ENCODE measurements around the gene NMRK2.
"Not testable (repeated sequence)": the region's sequence is repeated elsewhere in the genome, so short reads cannot be mapped to it uniquely, and the experiment has no call there.

Gene NMRK2

DNA sequence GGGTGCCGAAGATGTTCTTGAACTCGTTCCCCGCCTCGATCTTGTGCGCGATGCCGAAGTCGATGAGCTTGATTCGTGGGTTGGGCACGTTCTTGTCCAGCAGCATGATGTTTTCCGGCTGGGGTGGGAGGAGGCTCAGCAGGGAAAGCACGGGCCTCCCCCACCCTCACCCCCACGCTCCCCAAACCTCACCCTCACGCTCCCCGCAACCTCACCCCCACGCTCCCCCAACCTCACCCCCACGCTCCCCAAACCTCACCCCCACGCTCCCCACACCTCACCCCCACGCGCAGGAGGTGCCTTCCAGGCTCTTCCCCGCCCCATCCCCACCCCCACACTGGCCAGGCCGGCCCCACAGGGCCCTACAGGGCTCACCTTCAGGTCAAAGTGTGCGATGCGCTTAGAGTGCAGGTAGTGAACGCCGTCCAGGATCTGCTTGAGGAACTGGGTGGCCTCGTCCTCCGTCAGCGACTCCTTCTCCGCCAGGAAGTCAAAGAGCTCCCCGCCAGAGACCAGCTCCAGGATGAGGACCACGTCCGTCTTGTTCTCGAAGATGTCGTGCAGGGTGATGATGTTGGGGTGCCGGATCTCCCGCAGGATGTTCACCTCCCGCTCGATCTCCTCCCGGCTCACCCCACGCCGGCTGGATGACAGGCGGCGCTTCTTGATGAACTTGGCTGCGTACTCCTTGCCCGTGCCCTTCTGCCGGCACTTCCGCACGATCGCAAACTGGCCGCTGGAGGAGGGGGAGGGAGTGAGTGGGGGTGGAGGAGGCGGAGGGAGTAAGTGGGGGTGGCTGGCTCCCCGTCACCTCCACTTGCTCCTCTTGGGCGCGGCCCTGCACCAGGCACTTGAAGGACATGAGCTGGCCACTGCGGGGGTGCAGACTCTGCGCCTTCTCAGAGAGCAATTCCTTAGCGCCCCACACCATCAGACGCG is 31.7 kb downstream of the NMRK2 start:
- no peak for DNase-seq

DNA sequence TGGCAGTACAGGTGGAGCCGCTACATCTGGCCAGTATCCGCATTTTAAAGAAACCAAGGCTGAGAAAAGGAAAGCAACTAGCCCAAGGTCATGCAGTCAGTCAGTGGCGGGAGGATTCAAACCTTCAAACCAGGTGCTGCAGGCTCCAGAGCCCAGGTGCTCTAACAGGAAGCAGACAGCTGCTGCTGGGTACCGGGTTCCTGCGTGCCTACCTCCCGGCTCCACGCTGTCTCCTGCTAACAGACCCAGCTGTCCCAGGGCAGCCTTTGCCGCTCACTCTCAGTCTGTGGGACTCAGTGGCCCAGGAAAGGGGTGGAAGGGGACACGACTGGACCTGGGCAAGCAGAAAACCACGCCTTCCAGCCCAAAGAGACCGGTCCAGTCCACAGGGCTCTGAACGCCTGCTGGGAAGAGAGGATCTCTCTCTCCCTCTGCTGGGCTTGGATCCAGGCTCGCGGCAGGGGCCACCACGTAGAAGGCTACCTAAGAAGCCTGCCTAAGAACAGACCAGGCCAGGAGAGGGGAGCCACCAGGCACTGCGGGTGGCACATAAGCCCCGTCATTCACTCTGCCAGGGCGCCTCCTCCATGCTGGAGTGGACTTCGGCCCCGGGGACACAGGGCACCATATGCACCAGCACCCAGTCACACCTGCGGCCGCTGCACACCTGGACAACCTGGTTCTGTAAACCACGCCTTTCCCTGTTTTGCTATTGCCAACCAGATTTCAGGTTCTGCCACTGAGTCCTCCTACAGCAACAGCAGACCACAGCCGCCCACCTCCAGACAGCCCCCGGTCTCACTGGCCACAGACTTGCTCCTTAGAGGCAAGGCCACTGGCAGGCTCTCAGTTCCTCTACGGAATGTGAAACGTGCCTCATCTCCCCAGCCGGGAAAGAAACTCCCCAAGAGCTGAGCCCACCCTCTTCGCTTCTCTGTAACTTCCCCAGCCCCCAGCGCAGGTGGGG is 33.5 kb downstream of the NMRK2 start:
- peak in 1 of 2 experiments; percentile 43 for DNase-seq

DNA sequence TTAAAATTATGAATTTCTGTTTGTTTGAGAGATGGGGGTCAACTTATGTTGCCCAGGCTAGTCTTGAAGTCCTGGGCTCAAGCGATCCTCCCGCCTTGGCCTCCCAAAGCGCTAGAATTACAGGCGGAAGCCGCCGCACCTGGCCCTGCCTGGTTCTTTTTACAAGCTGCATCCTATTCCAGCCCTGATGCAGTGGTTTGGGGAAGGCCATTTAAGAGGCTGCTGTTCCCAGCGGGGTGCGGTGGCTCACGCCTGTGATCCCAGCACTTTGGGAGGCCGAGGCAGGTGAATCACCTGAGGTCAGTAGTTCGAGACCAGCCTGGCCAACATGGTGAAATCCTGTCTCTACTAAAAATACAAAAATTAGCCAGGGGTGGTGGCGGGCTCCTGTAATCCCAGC is 35.1 kb downstream of the NMRK2 start:
- not testable (repeated sequence) for DNase-seq

DNA sequence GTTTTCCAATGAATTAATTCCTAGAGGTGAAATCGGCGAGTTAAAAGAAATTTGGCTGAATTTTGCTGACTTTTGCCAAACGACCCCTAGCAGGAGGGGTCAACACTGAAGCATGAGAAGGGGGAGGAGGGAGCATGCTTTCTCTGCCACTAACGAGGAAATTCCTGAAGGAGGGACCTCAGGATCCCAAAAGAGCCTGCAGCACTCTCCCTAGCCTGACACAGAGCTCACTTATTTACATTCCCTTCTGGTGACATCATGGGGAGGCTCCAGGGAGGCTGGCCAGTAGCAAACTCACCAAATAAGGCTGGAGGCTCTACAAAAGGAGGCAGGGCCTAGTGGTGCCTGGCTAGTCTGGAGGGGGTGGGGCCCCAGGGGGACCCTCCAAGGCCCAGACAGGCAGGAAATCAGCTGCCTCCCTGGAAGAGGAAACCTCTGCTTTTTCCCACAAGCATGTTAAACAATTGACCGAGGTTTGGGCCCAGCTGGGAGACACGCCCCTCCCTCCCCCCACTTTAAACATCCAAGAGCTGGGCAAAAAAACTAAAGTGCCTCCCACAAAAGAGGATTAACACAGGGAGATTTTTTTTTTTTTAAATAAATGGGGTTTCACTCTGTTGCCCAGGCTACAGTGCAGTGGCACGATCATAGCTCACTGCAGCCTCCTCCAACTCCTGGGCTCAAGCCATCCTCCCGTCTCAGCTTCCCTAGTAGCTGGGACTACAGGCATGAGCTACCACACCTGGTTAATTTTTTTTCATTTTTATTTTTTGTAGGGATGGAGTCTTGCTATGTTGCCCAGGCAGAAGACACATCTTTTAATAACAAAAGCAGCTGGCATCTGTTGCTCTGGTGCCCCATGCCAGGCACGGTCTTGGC is 35.9 kb downstream of the NMRK2 start:
- DNase-seq: no peak

GRCh38 chr19:3969435-3970312 is 36.8 kb downstream of the NMRK2 start:
- DNase-seq: peak in 1 of 2 experiments; percentile 15

- no peak for DNase-seq
These were observed 37.5 kb downstream of the NMRK2 start for GRCh38 chr19:3970313-3970807.

DNA sequence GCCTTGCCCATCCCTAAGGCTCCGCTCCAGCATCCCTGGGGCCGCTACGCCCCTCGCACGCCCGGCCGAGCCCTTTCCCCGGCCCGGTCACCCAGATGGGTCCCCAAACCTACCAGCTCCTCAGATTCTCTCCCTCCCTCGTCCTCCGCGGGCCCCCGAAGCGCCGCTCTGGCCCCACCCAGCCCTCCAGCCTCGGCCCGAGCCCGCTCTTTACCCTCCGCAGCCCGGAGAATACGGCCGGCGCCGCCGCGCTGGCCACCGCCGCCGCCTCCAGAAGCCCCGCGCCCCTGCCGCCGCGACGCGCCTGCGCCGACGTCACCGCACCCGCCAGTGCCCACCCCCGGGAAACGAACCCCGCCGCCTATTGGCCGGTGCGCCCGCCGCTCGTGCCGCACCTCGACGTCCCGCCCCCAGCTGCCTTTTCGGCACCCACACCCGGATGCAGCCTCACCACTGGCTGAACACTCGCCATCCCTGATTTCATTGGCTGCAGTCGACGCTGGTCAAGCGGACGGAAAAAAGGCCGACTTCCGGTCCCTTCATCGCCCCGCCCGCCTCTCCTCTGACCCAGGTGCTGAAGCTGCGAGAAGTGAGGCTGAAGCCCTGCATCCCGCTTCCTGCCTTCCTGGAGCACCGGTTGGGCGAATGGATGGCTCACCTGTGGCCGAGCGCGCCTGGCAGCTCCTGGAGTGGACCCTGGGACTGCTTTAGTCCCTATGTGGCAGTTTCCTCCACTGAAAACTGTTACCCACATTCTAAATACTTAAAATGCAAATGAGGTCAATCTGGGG is 38.1 kb downstream of the NMRK2 start, which contains the start of gene DAPK3:
Gene DAPK3 (minus strand): TSS at position 292 of the 791 bp plus-strand sequence. CDS start 1,364 bp downstream, outside the sequence.
- peak; percentile 89 to 96 for DNase-seq

DNA sequence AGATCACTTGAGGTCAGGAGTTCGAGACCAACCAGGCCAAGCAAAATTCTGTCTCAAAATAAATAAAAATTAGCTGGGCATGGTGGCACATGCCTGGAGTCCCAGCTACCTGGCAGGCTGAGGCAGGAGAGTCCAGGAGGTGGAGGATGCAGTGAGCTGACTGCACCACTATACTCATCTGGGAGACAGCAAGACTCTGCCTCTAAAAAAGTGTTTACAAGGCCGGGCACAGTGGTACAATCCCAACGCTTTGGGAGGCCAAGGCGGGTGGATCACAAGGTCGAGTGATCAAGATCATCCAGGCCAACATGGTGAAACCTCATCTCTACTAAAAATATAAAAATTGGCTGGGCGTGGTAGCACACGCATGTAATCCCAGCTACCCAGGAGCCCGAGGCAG is 42.3 kb downstream of the NMRK2 start:
- DNase-seq: no peak

DNA sequence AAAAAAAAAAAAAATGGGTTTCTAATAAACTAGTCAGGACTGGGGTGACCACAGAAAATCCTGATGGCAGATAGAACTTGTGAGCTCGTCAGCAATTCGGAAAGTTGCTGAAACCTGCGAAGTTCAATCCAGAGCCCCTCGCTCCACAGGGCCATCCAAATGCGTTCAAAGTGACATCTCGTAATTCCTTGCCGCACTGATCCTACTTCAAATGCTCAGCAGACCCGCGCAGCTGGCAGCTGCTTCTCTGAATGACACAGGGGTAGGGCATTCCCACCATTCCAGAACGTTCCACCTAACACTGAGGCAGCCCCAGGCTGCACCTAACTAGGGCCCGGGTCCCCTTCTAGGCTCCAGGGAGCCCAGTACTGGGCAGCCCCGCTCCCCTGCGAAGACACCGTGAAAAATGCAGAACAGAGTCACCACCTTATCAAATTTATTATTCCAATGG is 42.8 kb downstream of the NMRK2 start:
- DNase-seq: no peak

GRCh38 chr19:3976495-3977241 is 43.8 kb downstream of the NMRK2 start:
- DNase-seq: no peak

GRCh38 chr19:3977242-3978143 is 44.6 kb downstream of the NMRK2 start:
- DNase-seq: peak in 1 of 2 experiments; percentile 11

DNA sequence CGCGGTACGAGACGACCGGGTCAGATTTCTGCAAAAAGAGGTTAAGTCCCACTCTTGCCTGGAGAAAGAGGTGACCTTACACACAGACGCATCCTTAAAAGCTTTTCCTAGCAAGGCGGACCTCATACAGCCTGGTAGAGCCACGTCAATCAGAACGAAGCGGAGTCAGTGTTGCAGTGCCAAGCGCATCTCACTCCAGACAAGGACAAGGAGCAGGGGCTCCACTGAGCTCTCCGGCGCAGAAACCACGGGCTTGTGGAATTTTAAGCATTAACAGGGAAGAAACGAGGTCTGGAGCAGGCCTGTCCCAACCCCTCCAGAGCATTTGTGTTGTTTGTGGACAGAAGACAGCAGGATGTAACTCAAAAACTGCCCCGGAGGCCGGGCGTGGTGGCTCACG is 45.3 kb downstream of the NMRK2 start:
- DNase-seq: no peak

DNA sequence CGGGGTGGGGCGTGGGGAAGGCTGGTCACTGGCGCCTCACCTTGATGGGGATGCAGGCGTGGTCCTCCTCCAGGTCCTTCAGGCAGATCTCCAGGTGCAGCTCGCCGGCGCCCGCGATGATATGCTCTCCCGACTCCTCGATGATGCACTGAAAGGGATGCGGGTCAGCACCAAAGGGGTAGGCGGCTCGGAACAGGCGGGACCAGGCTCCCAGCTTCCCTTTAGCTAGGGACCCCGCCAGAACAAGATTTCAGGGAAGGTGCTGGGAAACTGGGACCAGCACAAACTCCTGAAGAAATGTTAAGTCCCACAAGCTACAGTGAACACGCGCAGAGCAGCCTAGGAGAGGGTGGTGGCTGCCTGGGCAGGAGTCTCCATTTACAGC is 46.4 kb downstream of the NMRK2 start:
- no peak for DNase-seq

GRCh38 chr19:3979674-3980352 is 46.9 kb downstream of the NMRK2 start:
- no peak for DNase-seq

- no peak for DNase-seq
These were observed 47.7 kb downstream of the NMRK2 start for GRCh38 chr19:3980353-3981251.

- DNase-seq: no peak
These were observed 48.5 kb downstream of the NMRK2 start for GRCh38 chr19:3981373-3981735.

Data from NCI-H526 (cell line).